Endothelial cell of hepatic sinusoid (primary cell): ENCODE measurements around the gene SUMO3.

ENCODE experiments used
- in situ Hi-C: cut with HindIII; loops from 2 replicates; pipeline ENCODE4 v1.10.0; 2017; ENCODE audit warnings: low sequenced_read_pairs

The SUMO3 gene

DNA sequence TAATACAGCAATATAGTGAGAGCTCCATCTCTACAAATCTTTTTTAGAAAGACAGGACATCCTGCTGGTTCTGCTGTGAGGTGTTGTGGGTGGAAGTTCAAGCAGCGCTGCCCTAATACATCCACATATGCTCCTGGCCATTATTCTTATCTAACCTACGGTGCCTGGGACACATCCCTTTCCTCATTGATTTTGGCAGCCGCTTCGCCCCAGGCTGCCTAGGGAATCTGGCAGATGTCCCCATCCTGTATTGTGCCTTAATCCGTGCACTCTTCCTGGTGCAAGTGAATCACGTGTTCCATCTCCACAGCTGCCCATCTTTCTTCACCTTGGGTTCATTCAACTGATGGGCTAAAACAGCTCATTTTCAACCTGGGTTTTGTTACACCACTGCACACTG, 13.1 kb downstream of the SUMO3 start:
- in situ Hi-C loops: loop anchor here (5.0 to 10.0 kb wide), 4 partner anchors 48 to 313 kb away; partner anchors contain the start of genes PTTG1IP and SLX9

DNA sequence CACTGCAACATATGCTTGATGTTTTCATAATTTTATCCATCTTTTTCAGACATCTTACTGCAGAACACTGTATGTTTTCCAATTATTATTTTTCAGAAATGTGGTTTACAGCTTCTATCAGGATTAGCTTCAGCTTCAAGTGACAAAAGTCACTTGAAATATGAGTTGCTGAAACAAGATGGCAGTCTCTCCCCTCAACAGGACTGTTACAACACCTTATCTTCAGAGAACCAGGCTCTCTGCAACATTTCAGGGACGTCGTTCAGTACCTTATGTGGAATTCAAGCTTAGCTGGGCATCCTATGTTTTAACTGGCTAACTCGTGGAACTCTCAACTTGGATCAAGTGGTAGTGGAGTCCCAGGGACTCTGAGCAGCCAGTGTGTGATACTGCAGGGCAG, 14.2 kb downstream of the SUMO3 start:
- in situ Hi-C loops: loop anchor here (10.0 kb wide), 2 partner anchors 71 to 141 kb away; partner anchors contain the start of genes PTTG1IP and SLX9

DNA sequence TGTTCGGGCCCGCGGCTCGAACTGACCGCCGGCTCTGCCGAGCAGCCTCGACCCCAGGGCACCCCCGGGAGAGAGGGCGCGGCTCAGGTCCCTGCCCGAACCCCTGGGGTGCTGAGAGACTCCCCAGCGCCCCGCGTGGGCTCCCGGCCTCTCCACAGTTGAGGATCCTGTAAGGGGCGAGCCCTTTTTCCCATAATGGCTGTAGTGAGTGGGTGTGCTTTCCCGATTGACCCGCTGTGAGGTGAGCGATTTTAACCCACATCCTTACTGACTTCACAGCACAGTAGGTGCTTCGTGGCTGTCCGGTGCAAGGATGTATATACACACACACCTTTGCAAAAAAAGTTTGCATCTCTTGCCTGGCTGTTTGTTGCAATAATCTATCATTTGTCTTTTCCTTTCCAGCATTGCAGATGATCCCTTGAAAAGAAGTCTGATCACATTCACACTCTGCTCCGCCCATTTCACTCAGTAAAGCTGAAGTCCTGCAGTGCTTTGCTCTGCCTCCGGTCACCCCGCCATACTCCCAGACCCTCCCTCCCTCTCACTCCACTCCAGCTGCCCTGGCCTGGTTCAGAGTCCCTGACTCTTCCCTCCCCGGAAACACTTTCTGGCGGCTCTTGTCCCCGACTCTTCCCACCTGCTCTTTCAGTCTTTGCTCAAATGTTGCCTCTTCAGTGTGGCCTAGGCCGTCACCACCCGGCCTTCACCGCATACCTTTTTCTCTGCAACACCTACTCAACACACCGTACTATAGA, 15.3 kb downstream of the SUMO3 start:
- in situ Hi-C loops: loop anchor here (10.0 kb wide), 2 partner anchors 72 to 142 kb away; partner anchors contain the start of genes PTTG1IP and SLX9

DNA sequence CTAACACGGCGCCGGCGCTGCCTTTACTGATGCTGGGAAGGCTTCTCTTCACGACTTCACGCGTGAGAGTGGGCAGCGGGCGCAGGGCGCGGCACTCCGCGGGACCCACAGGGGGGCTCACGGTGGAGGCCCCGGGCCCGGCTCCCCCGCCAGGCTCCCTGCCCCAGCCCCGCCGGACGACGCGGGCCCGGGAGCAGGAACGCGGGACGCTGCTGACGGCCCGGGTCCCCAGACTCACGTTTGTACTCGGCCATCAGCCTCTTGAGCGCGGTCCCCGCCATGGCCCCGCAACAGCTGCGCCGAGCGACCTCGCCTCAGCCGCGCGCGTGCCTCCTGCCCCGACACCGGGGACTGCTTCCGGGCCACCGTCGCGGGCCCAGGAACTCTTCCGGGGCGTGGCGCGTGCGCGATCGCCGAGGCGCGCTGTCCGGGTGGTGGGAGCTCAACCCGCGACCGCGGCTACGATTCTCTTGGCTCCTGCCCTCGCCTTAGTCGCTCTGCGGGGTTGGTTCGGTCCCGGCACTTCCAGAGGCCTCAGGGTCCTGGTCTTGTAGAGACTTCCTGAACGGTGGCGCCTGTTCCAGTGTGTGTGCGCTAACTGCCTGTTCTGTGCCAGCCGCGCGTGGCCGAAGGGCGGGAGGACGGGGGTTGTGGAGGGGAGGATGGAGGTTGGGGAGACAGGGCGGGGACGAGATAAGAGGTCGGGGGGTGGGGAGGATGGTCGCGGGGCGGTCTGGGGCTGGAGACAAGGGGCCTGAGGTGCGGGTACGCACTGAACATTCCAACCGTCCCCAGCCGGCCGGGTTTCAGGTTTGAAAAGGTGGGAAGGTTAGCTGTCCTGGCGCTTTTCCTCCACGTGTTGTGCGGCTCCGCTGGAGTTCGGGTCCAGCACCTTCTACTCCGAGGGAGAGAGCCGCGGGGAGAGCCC, 16.1 kb downstream of the SUMO3 start, which contains the start of gene UBE2G2:
Gene UBE2G2, minus strand, starts transcription at position 353 of the 928 bp plus-strand sequence. Its CDS starts 72 bp downstream, at position 281.
- in situ Hi-C loops: loop anchor here (10.0 kb wide), 2 partner anchors 73 to 143 kb away; partner anchors contain the start of genes PTTG1IP and SLX9

DNA sequence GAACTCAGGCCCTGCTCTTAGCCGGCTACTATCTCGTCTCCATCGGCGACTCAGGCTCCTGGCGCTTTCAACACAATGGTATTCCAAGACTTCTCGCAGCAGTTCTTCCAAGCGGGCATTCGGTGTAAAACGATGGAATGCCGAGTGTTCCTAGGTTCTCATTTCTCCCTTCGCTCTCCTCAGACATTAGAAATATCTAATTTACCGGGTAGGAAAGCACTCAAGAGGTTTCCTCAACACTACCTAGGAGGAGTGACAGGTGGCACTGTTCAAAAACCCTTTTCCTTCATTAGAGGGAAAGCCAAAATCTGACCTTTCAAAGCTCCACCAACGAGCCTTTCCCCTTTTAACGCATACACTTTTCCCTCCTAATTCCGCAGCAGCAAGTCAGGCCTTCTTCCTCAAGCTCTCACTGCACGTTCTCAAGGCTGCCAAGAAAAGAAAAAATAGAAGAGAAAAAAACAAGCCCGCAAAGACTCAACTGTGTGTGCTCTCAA, 16.8 kb downstream of the SUMO3 start:
- in situ Hi-C loops: loop anchor here (10.0 kb wide), 2 partner anchors 74 to 144 kb away; partner anchors contain the start of genes PTTG1IP and SLX9

DNA sequence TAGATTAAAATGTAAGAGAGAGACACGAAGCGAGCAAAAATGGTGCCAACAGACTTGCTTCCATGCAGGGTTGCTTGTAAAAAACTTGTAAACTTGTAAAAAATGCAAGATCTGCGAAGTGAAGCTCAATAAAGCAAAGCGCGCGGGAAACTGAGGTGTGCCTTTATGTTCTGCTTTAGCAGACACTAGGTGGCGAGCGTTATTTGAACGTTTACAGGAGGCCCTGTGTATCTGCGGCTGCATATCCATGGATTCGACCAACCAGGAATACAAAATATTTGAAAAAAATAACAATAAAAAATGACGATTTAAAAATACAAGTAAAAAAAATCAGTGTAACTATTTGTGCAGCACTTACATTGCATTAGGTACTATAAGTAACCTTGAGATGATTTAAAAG, 17.8 kb downstream of the SUMO3 start:
- in situ Hi-C loops: loop anchor here (10.0 kb wide), 2 partner anchors 75 to 145 kb away; partner anchors contain the start of genes PTTG1IP and SLX9

DNA sequence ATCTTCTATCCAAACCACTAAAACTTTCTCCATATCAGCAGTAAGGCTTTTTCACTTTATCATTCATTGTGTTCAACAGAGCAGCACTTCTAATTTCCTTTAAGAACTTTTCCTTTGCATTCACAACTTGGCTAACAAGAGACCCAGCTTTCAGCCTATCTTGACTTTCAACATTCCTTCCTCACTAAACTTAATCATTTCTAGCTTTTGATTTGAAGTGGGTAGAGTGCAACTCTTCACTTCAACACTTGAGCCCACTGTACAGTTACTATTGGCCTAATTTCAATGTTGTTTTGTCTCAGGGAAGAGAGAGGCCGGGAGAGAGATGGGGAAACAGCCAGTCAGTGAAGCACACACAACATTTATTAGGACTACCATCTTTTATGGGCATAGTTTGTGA, 18.2 kb downstream of the SUMO3 start:
- in situ Hi-C loops: loop anchor here (10.0 kb wide), 2 partner anchors 75 to 145 kb away; partner anchors contain the start of genes PTTG1IP and SLX9

DNA sequence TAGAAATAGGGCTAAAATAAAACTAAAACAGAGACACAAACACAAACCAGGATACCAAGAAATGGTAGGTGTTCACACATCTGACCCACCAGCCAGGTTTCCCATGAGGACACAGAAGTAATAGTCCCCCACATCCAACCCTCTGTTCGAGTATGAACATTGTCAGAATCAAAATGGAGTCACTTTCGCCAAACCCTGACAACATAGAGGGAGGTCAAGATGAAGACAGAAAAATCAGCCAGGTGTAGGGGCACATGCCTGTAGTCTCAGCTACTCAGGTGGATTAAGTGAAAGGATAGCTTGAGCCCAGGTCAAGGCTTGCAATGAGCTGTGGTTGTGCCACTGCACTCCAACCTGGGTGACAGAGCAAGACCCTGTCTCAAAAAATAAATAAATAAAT, 20.1 kb downstream of the SUMO3 start:
- in situ Hi-C loops: no loop called here

DNA sequence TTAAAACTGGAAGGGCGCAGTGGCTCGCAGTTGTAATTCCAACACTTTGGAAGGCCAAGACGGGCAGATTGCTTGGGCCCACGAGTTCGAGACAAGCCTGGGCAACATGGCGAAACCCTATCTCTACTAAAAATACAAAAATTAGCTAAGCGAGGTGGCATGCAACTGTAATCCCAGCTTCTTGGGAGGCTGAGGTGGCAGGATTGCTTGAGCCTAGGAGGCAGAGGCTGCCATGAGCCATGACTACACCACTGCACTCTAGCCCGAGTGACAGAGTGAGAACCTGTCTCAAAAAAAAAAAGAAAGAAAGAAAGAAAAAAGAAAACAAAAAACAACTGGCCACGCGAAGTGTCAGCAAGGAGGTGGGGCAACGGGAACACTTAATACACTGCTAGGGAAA, 22.5 kb downstream of the SUMO3 start:
- in situ Hi-C loops: no loop called here

DNA sequence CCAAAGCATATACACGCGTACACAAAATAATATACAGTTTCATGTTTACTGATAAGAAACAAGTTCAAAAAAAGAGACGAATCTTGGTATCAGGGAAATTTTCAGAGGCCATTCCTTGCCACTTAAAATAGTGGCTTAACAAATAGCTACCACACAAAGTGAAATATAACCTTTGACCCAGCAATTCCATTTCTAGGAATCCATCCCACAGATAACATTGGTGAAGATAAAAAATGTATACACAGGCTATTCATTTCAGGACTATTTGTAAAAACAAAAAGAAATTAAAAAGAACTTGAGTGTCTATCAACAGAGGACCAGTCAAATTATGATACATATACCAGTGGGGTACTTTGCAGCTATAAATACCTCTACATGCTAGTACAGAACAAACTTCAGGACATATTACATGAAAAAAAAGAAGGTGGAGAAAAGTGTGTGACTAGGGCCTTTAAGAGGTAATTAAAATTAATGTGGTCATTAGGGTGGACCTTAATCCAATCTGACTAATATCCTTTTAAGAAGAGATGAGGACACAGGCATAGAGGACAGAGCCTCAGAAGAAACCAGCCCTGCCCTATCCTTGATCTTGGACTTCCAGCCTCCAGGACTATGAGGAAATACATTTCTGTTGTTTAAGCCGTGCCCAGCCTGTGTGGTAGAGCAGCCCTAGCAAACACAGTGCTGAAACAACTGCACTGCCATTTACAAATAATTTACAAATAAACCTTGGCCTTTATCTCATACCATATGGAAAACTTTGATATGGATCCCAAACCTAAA, 24.1 kb downstream of the SUMO3 start:
- in situ Hi-C loops: no loop called here

DNA sequence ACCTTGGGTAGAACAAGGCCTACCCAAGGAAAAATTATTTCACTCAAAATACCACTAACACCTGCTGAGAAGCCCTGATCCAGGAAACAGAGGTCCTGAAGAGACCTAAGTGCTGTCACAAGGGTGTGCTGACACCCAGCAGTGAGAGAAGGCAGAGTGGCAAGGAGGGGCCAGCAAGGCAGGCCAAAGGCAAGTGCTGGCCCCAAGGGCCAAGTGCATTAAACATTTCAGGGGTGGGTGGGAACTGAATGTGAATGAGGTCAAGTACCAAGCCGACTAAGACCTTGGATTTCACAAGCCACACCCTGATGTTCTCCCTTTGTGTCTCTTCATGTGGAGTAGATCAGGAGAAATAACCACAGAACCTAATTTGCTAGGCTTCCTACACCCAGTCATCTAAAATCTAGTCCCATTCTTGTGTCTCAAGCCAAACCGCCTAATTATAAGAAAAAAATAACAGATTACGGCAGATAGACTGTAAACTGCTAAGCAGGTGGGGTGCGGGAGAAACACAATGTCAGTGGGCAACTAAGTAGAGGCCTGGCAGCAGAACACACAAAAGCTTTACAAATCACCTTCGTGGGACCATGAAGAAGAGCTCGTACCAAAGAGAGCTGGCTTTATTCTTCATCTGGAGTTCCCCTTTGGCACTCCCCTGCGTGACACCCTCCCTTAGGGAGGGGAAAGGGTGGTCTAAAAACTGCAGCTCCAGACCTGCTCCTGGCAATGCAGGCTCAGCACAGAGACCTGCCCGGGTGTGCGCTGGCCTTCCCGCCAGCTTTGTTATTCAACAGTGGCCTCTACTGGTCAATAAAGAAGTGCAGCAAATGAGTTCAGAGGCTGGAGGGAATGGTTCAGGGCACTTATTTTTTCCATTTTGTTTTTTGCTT, 24.9 kb downstream of the SUMO3 start:
- in situ Hi-C loops: no loop called here

DNA sequence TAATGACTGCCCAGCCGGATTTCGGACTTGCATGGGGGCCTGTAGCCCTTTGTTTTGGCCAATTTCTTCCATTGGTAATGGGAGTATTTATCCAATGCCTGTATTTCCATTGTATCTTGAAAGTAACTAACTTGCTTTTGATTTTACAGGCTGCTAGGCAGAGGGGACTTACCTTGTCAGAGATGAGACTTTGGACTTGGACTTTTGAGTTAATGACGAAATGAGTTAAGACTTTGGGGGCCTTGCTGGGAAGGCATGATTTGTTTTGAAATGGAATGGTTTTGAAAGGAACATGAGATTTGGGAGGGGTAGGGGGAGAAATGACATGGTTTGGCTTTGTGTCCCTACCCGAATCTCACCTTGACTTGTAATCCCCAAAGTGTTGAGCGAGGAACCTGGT, 25.9 kb downstream of the SUMO3 start:
- in situ Hi-C loops: no loop called here

DNA sequence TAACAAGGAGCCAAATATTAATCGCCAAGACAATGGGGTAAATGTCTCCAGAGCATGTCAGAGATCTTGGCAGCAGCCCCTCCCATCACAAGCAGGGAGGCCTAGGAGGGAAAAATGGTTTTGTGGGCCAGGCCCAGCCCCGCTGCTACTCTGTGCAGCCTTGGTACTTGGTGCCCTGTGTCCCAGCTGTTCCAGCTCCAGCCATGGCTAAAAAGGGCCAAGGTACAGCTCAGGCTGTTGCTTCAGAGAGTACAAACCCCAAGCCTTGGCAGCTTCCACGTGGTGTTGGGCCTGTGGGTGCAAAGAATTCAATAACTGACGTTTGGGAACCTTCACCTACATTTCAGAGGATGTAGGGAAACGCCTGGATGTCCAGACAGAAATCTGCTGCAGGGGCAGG, 26.6 kb downstream of the SUMO3 start:
- in situ Hi-C loops: no loop called here

DNA sequence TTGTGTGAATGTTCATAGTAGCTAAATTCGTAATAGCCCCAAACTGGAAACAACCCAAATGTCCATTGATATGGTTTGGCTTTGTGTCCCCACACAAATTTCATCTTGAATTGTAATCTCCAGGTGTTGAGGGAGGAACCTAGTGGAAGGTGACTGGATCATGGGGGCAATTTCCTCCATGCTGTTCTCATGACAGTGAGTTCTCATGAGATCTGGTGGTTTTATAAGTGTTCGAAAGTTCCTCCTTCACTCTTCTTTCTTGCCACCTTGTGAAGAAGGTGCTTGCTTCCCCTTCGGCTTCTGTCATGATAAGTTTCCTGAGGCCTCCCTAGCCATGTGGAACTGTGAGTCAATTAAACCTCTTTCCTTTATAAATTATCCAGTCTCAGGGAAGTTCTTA, 27.5 kb downstream of the SUMO3 start:
- in situ Hi-C loops: no loop called here

DNA sequence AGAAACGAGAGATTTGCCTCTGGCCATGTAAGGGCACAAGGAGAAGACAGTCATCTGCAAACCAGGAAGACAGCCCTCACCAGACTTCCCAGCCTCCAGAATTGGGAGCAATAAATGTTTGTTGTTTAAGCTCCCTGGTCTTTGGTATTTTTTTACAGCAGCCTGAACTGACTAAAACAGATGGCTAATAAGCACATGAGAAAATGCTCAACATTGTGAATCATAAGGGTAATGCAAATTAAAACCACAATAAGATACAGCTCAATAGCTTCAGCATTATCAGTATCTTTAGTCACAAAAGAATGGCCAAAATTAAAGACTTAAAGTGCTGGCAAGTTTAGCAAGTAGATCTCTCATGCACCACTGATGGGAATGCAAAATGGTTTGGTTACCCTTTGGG, 28.0 kb downstream of the SUMO3 start:
- in situ Hi-C loops: loop anchor here (10.0 kb wide), 2 partner anchors 145 to 285 kb away; no protein-coding TSS in a partner anchor

DNA sequence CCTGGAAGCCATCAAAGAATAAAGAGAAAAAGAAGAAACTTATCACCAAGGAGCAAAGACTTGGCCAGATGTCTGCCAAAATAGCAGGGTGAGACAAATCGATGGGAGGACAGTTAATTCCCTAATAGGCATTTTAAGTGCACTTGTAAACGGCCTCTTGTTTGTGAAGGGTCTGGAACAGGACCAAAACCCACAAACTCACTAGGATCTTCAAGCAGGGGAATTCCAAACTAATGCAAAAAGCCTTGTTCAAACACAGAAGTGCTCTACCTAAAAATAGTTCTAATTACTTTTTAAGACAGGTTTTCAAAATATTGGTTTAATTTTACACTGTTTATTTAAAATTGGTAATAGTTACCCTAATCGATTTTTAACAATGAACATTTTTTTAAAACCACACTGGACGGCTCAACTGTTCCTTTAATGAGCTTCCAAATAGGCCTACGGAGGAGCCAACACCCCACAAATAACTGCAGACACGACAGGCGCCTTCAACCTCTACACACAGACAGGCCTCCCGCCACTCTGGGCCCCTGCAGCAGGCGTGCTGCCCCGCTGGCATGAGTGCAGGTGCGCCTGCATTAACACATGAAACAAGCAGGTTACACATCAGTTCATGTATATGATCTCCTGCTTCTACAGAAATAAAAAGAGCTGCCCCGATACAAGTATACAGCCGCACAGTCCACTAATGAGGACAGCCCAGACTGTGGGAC, 32.1 kb downstream of the SUMO3 start:
- in situ Hi-C loops: loop anchor here (10.0 kb wide), 2 partner anchors 149 to 281 kb away; no protein-coding TSS in a partner anchor

DNA sequence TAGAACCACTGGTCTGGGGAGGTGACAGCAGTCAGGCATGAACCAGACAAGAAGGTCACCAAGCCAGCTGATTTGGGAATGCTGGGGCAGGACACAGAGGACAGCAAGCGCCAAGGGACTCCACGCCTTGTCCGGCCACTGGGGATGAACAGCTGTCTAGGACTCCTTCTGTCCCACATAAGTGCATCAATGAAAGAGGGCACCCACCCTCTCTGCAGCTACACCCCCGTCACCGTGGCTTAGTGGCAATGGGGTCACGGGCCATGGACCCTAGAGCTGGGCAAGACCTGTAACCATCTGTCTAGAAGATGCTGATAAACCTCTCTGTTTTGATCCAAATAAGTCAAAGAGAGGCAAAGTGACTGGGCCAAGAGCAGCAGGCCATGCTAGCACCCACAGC, 33.1 kb downstream of the SUMO3 start:
- in situ Hi-C loops: loop anchor here (10.0 kb wide), 2 partner anchors 150 to 280 kb away; no protein-coding TSS in a partner anchor

DNA sequence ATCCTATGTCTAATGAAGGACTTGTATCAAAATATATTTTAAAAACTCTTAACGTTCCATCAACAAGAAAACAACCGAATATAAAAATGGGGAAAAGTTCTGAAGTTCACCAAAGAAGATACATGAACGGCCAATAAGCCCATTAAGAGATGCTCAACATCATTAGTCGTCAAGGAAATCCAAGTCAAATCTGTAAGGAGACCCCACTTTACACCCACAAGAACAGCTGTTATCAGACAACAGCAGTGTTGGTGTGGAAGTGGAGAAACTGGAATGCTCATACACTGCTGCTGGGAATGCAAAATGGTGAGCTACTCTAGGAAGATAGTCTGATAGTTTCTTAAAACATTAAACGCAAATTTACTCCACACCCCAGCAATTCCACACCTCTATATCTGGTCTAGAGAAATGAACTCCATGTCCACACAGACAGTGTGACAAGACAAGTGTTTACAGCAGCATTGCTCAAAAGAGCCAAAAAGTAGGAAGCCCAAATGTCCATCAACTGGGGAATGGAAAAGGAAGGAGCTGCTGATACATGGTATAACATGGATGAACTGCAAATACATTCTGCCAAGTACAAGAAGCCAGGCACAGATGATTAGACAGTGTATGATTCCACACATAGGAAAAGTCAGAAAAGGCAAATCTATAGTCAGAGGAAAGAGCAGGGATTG, 34.7 kb downstream of the SUMO3 start:
- in situ Hi-C loops: loop anchor here (10.0 kb wide), 2 partner anchors 152 to 278 kb away; no protein-coding TSS in a partner anchor
